Measurements from ENCODE around the gene NFKBIL1. TPM values are rescaled to one million over a fixed set of nuclear protein-coding genes. Genes with fewer than 3 reads are reported as not detected.
"Not testable (repeated sequence)": the region's sequence is repeated elsewhere in the genome, so short reads cannot be mapped to it uniquely, and the experiment has no call there.

The NFKBIL1 gene
- 24.5 TPM for polyA plus RNA-seq (2013, experiment 1 of 4)
- polyA plus RNA-seq (2013, experiment 2 of 4): 23.9 TPM
- 18.7 TPM for polyA plus RNA-seq (2013, experiment 3 of 4)
- polyA plus RNA-seq (2013, experiment 4 of 4): 24.4 TPM

GRCh38 chr6:31546958-31547726 lies at the start of gene NFKBIL1:
TSS of gene NFKBIL1 (plus strand) at chr6:31547608. CDS start at chr6:31547695, 87 bp downstream.
- H3K36me3 ChIP-seq (ENCODE audit: control insufficient read depth, insufficient read depth, low read length): no peaks in the 10 kb centered on the region
- H3K4me3 ChIP-seq (ENCODE audit: insufficient read depth, low read depth, low read length): peak within 1 kb of the TSS; percentile 54
- no peaks in the 10 kb centered on the region for H3K9me3 ChIP-seq (ENCODE audit: control insufficient read depth, low read length)
- peaks cover 10% of the 10 kb centered on the region for H3K4me1 ChIP-seq (ENCODE audit: control insufficient read depth, insufficient read depth, low read length)
- no peaks in the 10 kb centered on the region for H3K27me3 ChIP-seq (ENCODE audit: control insufficient read depth, insufficient read depth, low read length, poor library complexity, severe bottlenecking)
- 0% methylated on average over 25 of the region's 25 CpGs for WGBS, 2 experiments
- H3K27ac ChIP-seq (ENCODE audit: insufficient read depth, low read depth, low read length, poor library complexity, severe bottlenecking): peak within 1 kb of the TSS; percentile 58

GRCh38 chr6:31498748-31499147 lies 48.7 kb upstream of the NFKBIL1 start:
- WGBS, 2 experiments: 3 to 5% methylated on average over 21 of the region's 21 CpGs

GRCh38 chr6:31499648-31500047 lies 47.8 kb upstream of the NFKBIL1 start:
- H3K36me3 ChIP-seq (ENCODE audit: control insufficient read depth, insufficient read depth, low read length); H3K4me3 ChIP-seq (ENCODE audit: insufficient read depth, low read depth, low read length); H3K27ac ChIP-seq (ENCODE audit: insufficient read depth, low read depth, low read length, poor library complexity, severe bottlenecking); H3K4me1 ChIP-seq (ENCODE audit: control insufficient read depth, insufficient read depth, low read length); H3K9me3 ChIP-seq (ENCODE audit: control insufficient read depth, low read length): not testable (repeated sequence)
- H3K27me3 ChIP-seq (ENCODE audit: control insufficient read depth, insufficient read depth, low read length, poor library complexity, severe bottlenecking): peaks cover 56% of the 10 kb centered on the region
- WGBS, 2 experiments: 71% methylated on average over 1 of the region's 2 CpGs; no CpG with 5 or more reads in 1 of the 2 experiments

More at GRCh38 chr6:31498748-31499147, 48.7 kb upstream of the NFKBIL1 start:
- Histone ChIP-seq H3K36me3 (ENCODE audit: control insufficient read depth, insufficient read depth, low read length) (no peaks in the 10 kb centered on the region), H3K9me3 (ENCODE audit: control insufficient read depth, low read length) (no peaks in the 10 kb centered on the region), H3K4me1 (ENCODE audit: control insufficient read depth, insufficient read depth, low read length) (no peaks in the 10 kb centered on the region), H3K27me3 (ENCODE audit: control insufficient read depth, insufficient read depth, low read length, poor library complexity, severe bottlenecking) (peaks cover 65% of the 10 kb centered on the region), H3K4me3 (ENCODE audit: insufficient read depth, low read depth, low read length) (peak overlapping the region; percentile 35), H3K27ac (ENCODE audit: insufficient read depth, low read depth, low read length, poor library complexity, severe bottlenecking) (no peak overlapping the region)

- Histone ChIP-seq H3K27me3 (ENCODE audit: control insufficient read depth, insufficient read depth, low read length, poor library complexity, severe bottlenecking) (peaks cover 26% of the 10 kb centered on the region), H3K36me3 (ENCODE audit: control insufficient read depth, insufficient read depth, low read length) (no peaks in the 10 kb centered on the region), H3K27ac (ENCODE audit: insufficient read depth, low read depth, low read length, poor library complexity, severe bottlenecking) (no peak overlapping the region), H3K9me3 (ENCODE audit: control insufficient read depth, low read length) (no peaks in the 10 kb centered on the region), H3K4me1 (ENCODE audit: control insufficient read depth, insufficient read depth, low read length) (no peaks in the 10 kb centered on the region), H3K4me3 (ENCODE audit: insufficient read depth, low read depth, low read length) (no peak overlapping the region)
These were observed 44.8 kb upstream of the NFKBIL1 start for GRCh38 chr6:31502586-31502985.

GRCh38 chr6:31509036-31509435 lies 38.4 kb upstream of the NFKBIL1 start:
- H3K4me3 ChIP-seq (ENCODE audit: insufficient read depth, low read depth, low read length); H3K27ac ChIP-seq (ENCODE audit: insufficient read depth, low read depth, low read length, poor library complexity, severe bottlenecking); H3K27me3 ChIP-seq (ENCODE audit: control insufficient read depth, insufficient read depth, low read length, poor library complexity, severe bottlenecking); H3K4me1 ChIP-seq (ENCODE audit: control insufficient read depth, insufficient read depth, low read length); H3K9me3 ChIP-seq (ENCODE audit: control insufficient read depth, low read length); H3K36me3 ChIP-seq (ENCODE audit: control insufficient read depth, insufficient read depth, low read length): not testable (repeated sequence)
- WGBS, 2 experiments: 69 to 77% methylated on average over 2 of the region's 2 CpGs

- 83 to 93% methylated on average over 4 of the region's 4 CpGs for WGBS, 2 experiments
- Histone ChIP-seq H3K9me3 (ENCODE audit: control insufficient read depth, low read length) (no peaks in the 10 kb centered on the region), H3K4me3 (ENCODE audit: insufficient read depth, low read depth, low read length) (no peak overlapping the region), H3K36me3 (ENCODE audit: control insufficient read depth, insufficient read depth, low read length) (no peaks in the 10 kb centered on the region), H3K27me3 (ENCODE audit: control insufficient read depth, insufficient read depth, low read length, poor library complexity, severe bottlenecking) (no peaks in the 10 kb centered on the region), H3K27ac (ENCODE audit: insufficient read depth, low read depth, low read length, poor library complexity, severe bottlenecking) (no peak overlapping the region), H3K4me1 (ENCODE audit: control insufficient read depth, insufficient read depth, low read length) (no peaks in the 10 kb centered on the region)
These were observed 37.4 kb upstream of the NFKBIL1 start for GRCh38 chr6:31510007-31510406.

GRCh38 chr6:31513456-31514165 lies 33.8 kb upstream of the NFKBIL1 start:
- Histone ChIP-seq H3K4me1 (ENCODE audit: control insufficient read depth, insufficient read depth, low read length) (no peaks in the 10 kb centered on the region), H3K9me3 (ENCODE audit: control insufficient read depth, low read length) (no peaks in the 10 kb centered on the region), H3K4me3 (ENCODE audit: insufficient read depth, low read depth, low read length) (no peak overlapping the region), H3K36me3 (ENCODE audit: control insufficient read depth, insufficient read depth, low read length) (no peaks in the 10 kb centered on the region), H3K27ac (ENCODE audit: insufficient read depth, low read depth, low read length, poor library complexity, severe bottlenecking) (no peak overlapping the region), H3K27me3 (ENCODE audit: control insufficient read depth, insufficient read depth, low read length, poor library complexity, severe bottlenecking) (no peaks in the 10 kb centered on the region)
- WGBS, 2 experiments: 90 to 91% methylated on average over 5 of the region's 5 CpGs

GRCh38 chr6:31521835-31522234 lies 25.6 kb upstream of the NFKBIL1 start:
- WGBS, 2 experiments: 84 to 92% methylated on average over 3 of the region's 3 CpGs

GRCh38 chr6:31525553-31525931 lies 21.9 kb upstream of the NFKBIL1 start:
- no peaks in the 10 kb centered on the region for H3K27me3 ChIP-seq (ENCODE audit: control insufficient read depth, insufficient read depth, low read length, poor library complexity, severe bottlenecking)
- H3K9me3 ChIP-seq (ENCODE audit: control insufficient read depth, low read length): no peaks in the 10 kb centered on the region
- WGBS, 2 experiments: 84 to 85% methylated on average over 5 to 7 of the region's 8 CpGs
- H3K4me1 ChIP-seq (ENCODE audit: control insufficient read depth, insufficient read depth, low read length): no peaks in the 10 kb centered on the region
- H3K36me3 ChIP-seq (ENCODE audit: control insufficient read depth, insufficient read depth, low read length): peaks cover 5% of the 10 kb centered on the region
- no peak overlapping the region for H3K4me3 ChIP-seq (ENCODE audit: insufficient read depth, low read depth, low read length)
- H3K27ac ChIP-seq (ENCODE audit: insufficient read depth, low read depth, low read length, poor library complexity, severe bottlenecking): no peak overlapping the region

More at GRCh38 chr6:31521835-31522234, 25.6 kb upstream of the NFKBIL1 start:
- Histone ChIP-seq H3K4me1 (ENCODE audit: control insufficient read depth, insufficient read depth, low read length) (no peaks in the 10 kb centered on the region), H3K27me3 (ENCODE audit: control insufficient read depth, insufficient read depth, low read length, poor library complexity, severe bottlenecking) (no peaks in the 10 kb centered on the region), H3K27ac (ENCODE audit: insufficient read depth, low read depth, low read length, poor library complexity, severe bottlenecking) (no peak overlapping the region), H3K36me3 (ENCODE audit: control insufficient read depth, insufficient read depth, low read length) (no peaks in the 10 kb centered on the region), H3K4me3 (ENCODE audit: insufficient read depth, low read depth, low read length) (no peak overlapping the region), H3K9me3 (ENCODE audit: control insufficient read depth, low read length) (no peaks in the 10 kb centered on the region)

GRCh38 chr6:31525932-31526591 lies 21.3 kb upstream of the NFKBIL1 start:
- Histone ChIP-seq H3K36me3 (ENCODE audit: control insufficient read depth, insufficient read depth, low read length) (peaks cover 7% of the 10 kb centered on the region), H3K4me3 (ENCODE audit: insufficient read depth, low read depth, low read length) (no peak overlapping the region), H3K27me3 (ENCODE audit: control insufficient read depth, insufficient read depth, low read length, poor library complexity, severe bottlenecking) (no peaks in the 10 kb centered on the region), H3K9me3 (ENCODE audit: control insufficient read depth, low read length) (no peaks in the 10 kb centered on the region), H3K4me1 (ENCODE audit: control insufficient read depth, insufficient read depth, low read length) (no peaks in the 10 kb centered on the region), H3K27ac (ENCODE audit: insufficient read depth, low read depth, low read length, poor library complexity, severe bottlenecking) (no peak overlapping the region)
- WGBS, 2 experiments: 92 to 97% methylated on average over 4 of the region's 4 CpGs
